Skin epidermis (tissue), 12 donors: ENCODE results near the gene SLC24A3.

Experiments used
- H3K27ac ChIP-seq, 21 experiments: fragments of 200-600 bp; sonication (generic) in 11 of 21; one replicate each; pipeline ENCODE4 v1.5.0; 2020; ENCODE audit warnings: mild to moderate bottlenecking in 3 of 21, inconsistent platforms in 2 of 21, moderate library complexity in 2 of 21
- H3K4me3 ChIP-seq, 7 experiments: fragments of 200-600 bp; sonication (generic) in 2 of 7; one replicate each; pipeline ENCODE4 v1.5.0; 2020; ENCODE audit warnings: inconsistent platforms in 2 of 7, mild to moderate bottlenecking in 2 of 7, moderate library complexity in 1 of 7

Gene SLC24A3

GRCh38 chr20:19212469-19212815 lies at the start of gene SLC24A3:
TSS of gene SLC24A3 (plus strand) at chr20:19212642.
- peak within 1 kb of the TSS; percentile 35 to 60 (median 48) for H3K4me3 ChIP-seq
- peak within 1 kb of the TSS; percentile 46 to 86 (median 78) for H3K27ac ChIP-seq

- no peak overlapping the region for H3K4me3 ChIP-seq
- no peak overlapping the region for H3K27ac ChIP-seq
Observed at GRCh38 chr20:19170148-19170547, 42.3 kb upstream of the SLC24A3 start.

- no peak overlapping the region for H3K27ac ChIP-seq
Observed at GRCh38 chr20:19172637-19173036, 39.8 kb upstream of the SLC24A3 start.

GRCh38 chr20:19176470-19177052 lies 35.9 kb upstream of the SLC24A3 start:
- H3K4me3 ChIP-seq: no peak overlapping the region
- no peak overlapping the region for H3K27ac ChIP-seq

More at GRCh38 chr20:19172637-19173036, 39.8 kb upstream of the SLC24A3 start:
- H3K4me3 ChIP-seq: no peak overlapping the region

- H3K27ac ChIP-seq: no peak overlapping the region
- no peak overlapping the region for H3K4me3 ChIP-seq
Observed at GRCh38 chr20:19181552-19181951, 30.9 kb upstream of the SLC24A3 start.

- no peak overlapping the region for H3K27ac ChIP-seq
Observed at GRCh38 chr20:19185083-19185482, 27.4 kb upstream of the SLC24A3 start.

GRCh38 chr20:19193349-19193748 lies 19.1 kb upstream of the SLC24A3 start:
- H3K4me3 ChIP-seq: no peak overlapping the region

More at GRCh38 chr20:19185083-19185482, 27.4 kb upstream of the SLC24A3 start:
- no peak overlapping the region for H3K4me3 ChIP-seq

GRCh38 chr20:19205981-19206396 lies 6.5 kb upstream of the SLC24A3 start:
- H3K4me3 ChIP-seq: no peak overlapping the region
- no peak overlapping the region for H3K27ac ChIP-seq

More at GRCh38 chr20:19193349-19193748, 19.1 kb upstream of the SLC24A3 start:
- no peak overlapping the region for H3K27ac ChIP-seq

GRCh38 chr20:19207541-19207940 lies 4.9 kb upstream of the SLC24A3 start:
- no peak overlapping the region for H3K4me3 ChIP-seq

GRCh38 chr20:19210391-19211155 lies 1.9 kb upstream of the SLC24A3 start:
- no peak overlapping the region for H3K4me3 ChIP-seq
- peak overlapping the region in 13 of 21 experiments; percentile 10 to 83 (median 74) for H3K27ac ChIP-seq

More at GRCh38 chr20:19207541-19207940, 4.9 kb upstream of the SLC24A3 start:
- H3K27ac ChIP-seq: no peak overlapping the region

GRCh38 chr20:19211252-19211651 lies 1.2 kb upstream of the SLC24A3 start:
- peak overlapping the region in 5 of 7 experiments; percentile 35 to 60 (median 52) for H3K4me3 ChIP-seq

GRCh38 chr20:19211661-19212468 lies 577 bp upstream of the SLC24A3 start:
- Histone ChIP-seq H3K4me3 (peak overlapping the region; percentile 35 to 60 (median 48)), H3K27ac (peak overlapping the region in 20 of 21 experiments; percentile 16 to 85 (median 75))

More at GRCh38 chr20:19211252-19211651, 1.2 kb upstream of the SLC24A3 start:
- H3K27ac ChIP-seq: peak overlapping the region in 19 of 21 experiments; percentile 14 to 85 (median 75)

GRCh38 chr20:19212821-19213502 lies 520 bp downstream of the SLC24A3 start:
- Histone ChIP-seq H3K4me3 (peak overlapping the region; percentile 35 to 60 (median 48)), H3K27ac (peak overlapping the region; percentile 37 to 86 (median 77))

GRCh38 chr20:19213946-19214490 lies 1.6 kb downstream of the SLC24A3 start:
- Histone ChIP-seq H3K4me3 (peak overlapping the region in 4 of 7 experiments; percentile 35 to 60 (median 49)), H3K27ac (peak overlapping the region in 3 of 21 experiments; percentile 81 to 85 (median 84))

- no peak overlapping the region for H3K4me3 ChIP-seq
- H3K27ac ChIP-seq: no peak overlapping the region
Observed at GRCh38 chr20:19218411-19218810, 6.0 kb downstream of the SLC24A3 start.

GRCh38 chr20:19222520-19223040 lies 10.1 kb downstream of the SLC24A3 start:
- no peak overlapping the region for H3K27ac ChIP-seq
- H3K4me3 ChIP-seq: no peak overlapping the region

GRCh38 chr20:19223640-19224039 lies 11.2 kb downstream of the SLC24A3 start:
- H3K4me3 ChIP-seq: no peak overlapping the region

GRCh38 chr20:19231359-19232035 lies 19.1 kb downstream of the SLC24A3 start:
- no peak overlapping the region for H3K4me3 ChIP-seq
- H3K27ac ChIP-seq: no peak overlapping the region

More at GRCh38 chr20:19223640-19224039, 11.2 kb downstream of the SLC24A3 start:
- no peak overlapping the region for H3K27ac ChIP-seq
